GM21367 (cell line): ENCODE data around the gene MGLL.
A peak's percentile ranks its signal among the peaks of the same experiment; 100 is the strongest.

Experiments
- ATAC-seq: cut with Tn5 transposase; IDR thresholded peaks from one replicate; pipeline ENCODE4 v1.9.1; 2021; ENCODE audit not compliant: unreplicated experiment

MGLL gene

GRCh38 chr3:127822041-127822681 is at the start of gene MGLL:
Gene MGLL, minus strand, starts transcription at chr3:127822515. Its CDS starts 197 bp downstream, at chr3:127822318.
- no peak for ATAC-seq

DNA sequence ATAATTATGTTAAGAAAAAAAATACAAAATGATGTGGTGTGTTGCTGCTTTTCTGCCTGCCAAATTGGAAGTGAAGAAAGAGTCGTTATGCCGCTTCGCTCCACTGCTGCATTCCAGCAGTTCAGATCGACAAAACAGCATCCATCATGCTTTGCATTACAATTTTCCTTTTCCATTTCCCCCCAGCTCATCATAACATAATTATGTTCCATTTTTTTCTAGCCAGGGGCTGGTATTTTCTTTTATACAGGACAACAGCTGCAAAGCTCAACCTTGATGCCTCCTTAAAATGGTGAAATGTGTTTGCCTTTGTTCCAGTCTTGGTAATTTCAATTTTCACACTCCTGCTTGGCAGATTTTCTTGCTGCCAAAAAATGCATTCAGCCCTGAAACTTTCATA is 47.8 kb upstream of the MGLL start:
- no peak for ATAC-seq

DNA sequence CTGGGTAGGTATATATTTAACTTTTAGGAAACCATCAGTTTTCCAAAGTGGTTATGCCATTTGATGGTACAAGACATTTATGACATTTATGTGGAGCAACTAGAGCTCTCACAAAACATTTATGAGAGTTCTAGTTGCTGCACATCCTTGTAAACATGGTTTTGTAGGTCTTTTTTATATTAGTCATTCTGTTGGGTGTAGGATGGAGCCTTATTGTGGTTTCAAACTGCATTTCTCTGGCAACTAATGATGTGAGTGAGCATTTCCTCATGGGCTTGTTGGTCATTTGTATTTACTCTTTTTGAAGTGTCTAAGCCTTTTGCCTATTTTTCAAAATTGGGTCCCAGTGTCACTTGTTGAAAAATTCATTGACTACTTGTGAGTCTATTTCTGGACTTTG is 45.7 kb upstream of the MGLL start:
- no peak for ATAC-seq

DNA sequence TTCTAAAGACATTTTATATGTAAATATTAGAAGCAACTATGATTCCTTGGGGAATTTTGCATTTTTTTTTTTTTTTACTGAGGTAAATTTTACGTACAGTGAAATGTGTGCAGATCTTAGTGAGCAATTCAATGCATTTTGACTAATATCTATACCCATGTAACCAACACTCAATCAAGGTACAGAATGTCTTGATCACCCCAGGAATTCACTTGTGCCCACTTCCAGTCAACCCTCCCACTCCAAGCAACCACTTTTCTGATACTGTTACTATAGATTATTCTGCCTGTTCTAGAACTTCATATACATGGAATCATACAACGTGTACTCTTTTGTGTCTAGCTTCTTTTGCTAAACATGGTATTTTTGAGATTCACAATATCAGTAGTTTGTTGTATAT is 45.1 kb upstream of the MGLL start:
- ATAC-seq: no peak

- ATAC-seq: no peak
Measured at GRCh38 chr3:127865941-127866340, 43.6 kb upstream of the MGLL start.

GRCh38 chr3:127860211-127860696 is 37.9 kb upstream of the MGLL start:
- no peak for ATAC-seq

- ATAC-seq: no peak
Measured at GRCh38 chr3:127859730-127860129, 37.4 kb upstream of the MGLL start.

DNA sequence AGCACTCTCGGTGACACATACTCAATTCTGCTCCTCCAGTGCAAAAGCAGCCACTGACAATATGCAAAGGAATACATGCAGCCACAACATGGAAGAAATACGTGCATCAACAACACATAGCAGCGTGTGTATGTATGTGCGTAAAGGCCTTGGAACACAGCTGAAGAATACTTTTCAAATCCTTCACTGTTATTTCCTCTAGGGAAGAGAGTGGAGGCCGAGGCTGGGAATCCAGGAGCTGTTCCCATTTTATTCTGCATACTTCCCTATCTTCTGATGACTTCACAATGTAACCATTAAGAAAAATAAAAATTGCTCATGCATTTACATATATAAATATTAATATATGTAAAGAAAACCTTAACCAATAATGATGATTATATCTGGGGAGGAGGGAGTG is 36.6 kb upstream of the MGLL start:
- ATAC-seq: no peak

DNA sequence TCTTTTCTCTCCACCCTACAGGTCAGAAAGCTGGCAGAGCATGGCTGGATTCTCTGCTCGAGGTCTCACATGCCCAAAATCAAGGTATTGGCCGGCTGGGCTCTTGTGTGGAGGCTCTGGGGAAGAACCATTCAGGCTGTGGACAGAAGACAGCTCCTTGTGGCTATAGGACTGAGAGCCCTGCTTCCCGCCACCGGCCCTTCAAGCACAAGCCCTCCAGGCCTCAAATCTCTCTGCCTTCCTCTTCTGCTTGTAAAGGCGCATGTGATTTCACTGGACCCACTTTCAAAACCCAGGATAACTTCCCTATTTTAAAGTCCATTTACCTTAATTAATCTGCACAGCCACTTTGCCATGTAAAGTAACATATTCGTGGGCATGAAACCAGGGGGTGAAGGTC is 36.2 kb upstream of the MGLL start:
- no peak for ATAC-seq

DNA sequence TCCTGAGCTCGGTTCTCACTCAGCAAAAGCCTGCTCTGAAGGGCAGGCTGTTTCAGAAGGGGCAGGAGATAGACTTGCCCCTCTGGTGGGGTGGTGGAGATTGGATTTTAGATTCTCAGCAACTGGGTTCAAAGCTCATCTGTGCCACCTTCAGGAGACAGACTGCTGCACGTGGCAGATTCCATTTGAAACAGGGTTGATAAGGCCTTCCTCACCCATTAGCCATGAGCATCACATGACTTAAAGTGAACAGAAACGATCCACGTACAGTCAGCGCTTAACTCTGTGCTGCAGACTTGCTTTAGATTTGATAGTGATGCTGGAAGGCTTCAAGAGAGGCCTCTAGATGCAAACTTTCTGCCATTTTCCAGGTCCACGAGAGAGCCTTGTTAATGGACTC is 35.0 kb upstream of the MGLL start:
- ATAC-seq: no peak

DNA sequence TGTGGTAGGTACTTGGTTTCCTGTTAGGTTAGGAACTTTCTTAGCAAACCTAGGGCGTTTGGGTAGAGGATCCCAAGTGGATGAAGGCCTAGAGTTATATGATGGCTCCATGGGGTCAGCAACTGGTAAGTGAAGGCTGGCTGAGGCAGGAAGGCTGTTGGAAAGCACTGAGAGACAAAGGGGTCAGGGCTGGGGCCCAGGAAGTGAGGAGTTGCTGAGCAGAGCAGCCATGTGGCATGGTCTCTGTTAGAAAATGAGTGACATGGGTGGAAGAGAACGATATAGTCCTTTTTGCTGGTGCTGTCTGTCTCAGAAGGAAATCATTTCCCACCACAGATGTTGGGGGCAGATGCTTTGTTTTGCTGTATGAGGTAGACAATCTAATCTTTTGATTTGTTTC is 34.5 kb upstream of the MGLL start:
- ATAC-seq: no peak

DNA sequence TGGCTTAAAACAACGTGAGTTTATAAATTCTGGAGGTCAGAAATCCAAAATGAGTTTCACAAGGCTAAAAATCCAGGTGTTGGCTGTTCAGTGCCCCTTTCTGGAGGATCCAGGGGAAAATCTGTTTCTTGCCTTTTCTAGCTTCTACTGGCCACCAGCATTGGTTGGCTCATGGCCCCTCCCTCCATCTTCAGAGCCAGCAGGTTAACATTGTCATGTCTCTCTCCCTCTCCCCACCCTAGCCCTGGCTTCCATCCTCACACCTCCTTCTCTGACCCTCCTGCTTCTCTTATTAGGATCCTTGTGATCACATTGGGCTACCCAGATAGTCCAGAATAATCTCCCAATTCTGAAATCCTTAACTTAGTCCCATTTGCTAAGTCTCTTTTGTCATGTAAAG is 32.9 kb upstream of the MGLL start:
- no peak for ATAC-seq

DNA sequence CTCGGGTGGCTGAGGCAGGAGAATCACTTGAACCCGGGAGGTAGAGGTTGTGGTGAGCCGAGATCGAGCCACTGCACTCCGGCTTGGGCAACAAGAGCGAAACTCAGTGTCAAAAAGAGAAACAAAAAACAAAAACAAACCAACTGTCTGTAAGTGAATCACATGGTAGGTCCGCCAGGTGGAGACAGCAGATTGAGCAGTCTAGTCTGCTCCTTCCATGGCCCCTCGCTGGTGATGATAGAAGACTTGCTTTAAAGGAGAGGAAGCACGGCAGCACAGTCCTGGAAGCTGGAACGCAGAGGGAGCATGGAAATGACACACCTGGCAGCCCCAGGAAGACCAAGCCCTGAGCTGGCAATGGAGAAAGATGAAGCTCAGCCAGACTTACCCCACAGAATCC is 31.4 kb upstream of the MGLL start:
- no peak for ATAC-seq

- no peak for ATAC-seq
Measured at GRCh38 chr3:127851899-127852298, 29.6 kb upstream of the MGLL start.

DNA sequence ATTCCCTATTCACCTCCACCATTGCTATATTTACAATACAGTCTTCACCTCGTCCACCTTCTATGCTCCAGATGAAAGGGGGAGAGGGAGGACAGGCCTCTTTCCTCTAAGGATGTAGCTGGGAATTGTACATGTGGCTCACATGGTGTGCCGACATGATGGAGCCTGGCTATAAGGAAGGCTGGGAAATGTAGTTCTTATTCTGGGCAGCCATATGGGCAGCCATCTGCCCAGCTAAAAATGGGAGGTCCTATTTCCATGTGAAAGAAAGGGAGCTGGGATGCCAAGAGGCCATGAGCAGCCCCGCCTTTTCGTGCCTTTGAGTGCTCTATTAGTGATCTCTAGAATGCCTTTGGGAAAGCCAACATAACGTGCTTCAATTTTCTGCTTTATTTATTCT is 27.1 kb upstream of the MGLL start:
- ATAC-seq: no peak

DNA sequence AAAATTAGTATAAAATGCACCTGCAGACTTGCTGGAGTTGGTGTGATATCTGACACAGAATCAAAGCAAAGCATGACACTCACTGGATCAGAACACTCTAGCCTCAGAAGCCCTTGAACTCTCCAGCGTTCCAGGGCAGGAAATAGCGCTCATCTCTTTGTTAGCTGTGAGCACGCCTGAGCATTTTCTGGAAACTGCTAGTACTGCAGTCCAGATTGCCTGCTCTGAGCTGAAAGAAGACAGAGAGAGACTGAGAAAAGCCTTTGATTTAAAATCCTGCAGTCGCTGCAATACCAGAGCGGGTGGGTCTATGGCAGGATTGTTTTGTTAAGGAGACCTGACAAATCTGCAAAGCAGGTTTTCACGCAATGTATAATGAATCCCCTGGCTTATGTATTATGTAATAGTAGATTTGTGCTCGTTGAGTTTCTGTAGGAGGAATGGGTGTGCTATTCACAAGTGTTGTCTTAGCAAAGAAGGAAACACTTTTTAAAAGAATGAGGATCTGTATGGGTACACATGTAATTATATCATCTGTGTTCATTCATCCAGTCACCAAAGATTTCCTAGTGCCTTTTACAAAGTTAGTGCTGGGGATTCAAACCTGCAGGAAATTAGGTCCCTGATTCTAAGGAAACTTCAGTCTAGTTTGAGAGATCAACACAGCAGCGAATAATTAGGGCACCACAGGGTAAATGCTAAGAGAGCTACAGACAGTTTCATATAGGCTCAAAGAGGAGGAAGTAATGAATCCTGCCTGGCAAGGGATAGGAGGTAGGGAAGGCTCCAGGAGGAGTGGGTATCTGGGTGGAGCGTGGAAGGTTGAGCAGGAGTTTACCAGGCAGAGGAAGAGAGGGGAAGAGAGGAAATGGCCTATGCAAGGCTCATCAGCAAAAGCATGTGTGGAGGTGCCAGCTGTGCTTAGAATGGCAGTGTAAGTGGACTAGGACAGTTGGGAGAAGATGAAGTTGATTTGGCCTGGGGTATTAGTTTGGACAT is 26.1 kb upstream of the MGLL start:
- ATAC-seq: no peak

- ATAC-seq: no peak
Measured at GRCh38 chr3:127847236-127847720, 25.0 kb upstream of the MGLL start.

DNA sequence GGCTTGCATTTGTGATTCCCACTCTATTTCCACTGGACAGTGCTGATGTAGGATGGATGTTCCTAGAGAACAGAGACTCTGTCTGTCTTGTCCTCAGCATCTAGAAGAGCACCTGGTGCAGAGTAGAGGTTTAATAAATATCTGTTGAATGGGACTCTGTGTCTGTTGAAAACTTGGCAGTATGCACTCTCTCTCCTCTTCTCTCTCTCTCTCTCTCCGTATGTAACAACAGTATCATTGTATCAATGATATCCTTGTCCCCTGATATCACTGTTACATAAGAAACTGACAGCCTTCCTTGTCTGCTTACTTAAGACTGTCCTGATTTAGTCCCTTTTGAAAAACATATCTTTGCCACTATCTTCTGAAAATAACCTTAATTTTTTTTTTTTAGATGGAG is 24.3 kb upstream of the MGLL start:
- ATAC-seq: no peak

DNA sequence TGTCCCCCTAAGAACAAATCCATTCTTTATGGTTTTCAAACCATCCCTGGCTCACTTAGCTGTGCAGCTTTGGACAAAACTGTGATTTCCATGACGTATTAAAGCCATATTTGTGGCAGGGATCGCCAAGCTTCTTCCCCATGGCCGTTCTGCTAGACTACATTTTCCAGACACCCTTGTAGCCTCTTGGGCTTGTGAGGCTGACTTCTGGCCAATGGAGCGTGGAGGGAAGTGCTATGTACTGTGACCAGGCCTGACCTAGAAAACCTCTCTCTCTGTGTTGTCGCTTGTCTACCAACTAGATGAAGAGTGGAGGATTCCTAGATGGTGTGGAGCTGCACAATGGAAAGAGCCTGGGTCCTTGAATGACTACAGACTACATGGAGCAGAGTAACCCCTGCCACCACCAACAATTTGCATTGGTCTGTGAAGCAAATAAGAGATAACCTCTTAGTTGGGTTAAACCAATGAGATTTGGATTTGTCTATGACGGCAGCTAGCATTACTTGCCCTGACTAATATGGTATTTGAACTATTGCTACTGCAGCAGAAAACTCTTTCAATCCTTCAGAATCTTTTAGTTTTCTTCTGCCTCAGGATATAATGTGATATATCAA is 22.1 kb upstream of the MGLL start:
- ATAC-seq: peak; percentile 62

DNA sequence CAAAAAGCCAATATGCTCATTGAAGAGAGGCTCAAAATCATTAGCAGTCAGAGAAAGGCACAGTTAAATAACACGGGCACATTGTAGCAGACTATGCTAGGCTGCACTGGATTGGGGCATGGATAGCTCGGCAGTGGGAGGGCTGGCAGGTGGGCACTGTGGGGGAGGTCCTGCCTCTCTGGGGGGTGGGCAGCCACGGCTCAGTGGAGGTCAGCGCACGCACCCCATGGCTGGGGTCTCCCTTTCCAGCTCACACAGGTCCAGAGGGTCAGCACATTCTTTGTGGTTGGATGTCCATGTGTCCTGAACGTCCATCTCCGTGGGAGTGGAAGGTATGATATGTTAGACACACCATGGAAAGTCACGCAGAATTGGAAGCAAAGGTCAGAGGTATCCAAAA is 18.4 kb upstream of the MGLL start:
- no peak for ATAC-seq

- ATAC-seq: no peak
Measured at GRCh38 chr3:127839099-127839498, 16.8 kb upstream of the MGLL start.
